Gastrocnemius medialis (tissue), 4 donors: Measurements from ENCODE around the gene MAN2A1.

Experiments used
- CTCF ChIP-seq, 5 experiments: fragments of 450-650 bp in 3 of 5; fragments of 200-600 bp in 2 of 5; sonication (generic) in 2 of 5; IDR thresholded peaks in 4 of 5; conservative IDR thresholded peaks in 1 of 5; 1 replicate in 4 of 5; 2 replicates in 1 of 5; pipeline ENCODE4 v1.5.1; 2016 to 2019; ENCODE audit warnings: antibody characterized with exemption in 5 of 5, mild to moderate bottlenecking in 3 of 5, moderate library complexity in 3 of 5
- POLR2A ChIP-seq, 2 donors: fragments of 450-650 bp; IDR thresholded peaks; one replicate each; pipeline ENCODE4 v1.6.1; 2017; ENCODE audit warnings: antibody characterized with exemption in 2 of 2, mild to moderate bottlenecking in 2 of 2, moderate library complexity in 2 of 2

DNA sequence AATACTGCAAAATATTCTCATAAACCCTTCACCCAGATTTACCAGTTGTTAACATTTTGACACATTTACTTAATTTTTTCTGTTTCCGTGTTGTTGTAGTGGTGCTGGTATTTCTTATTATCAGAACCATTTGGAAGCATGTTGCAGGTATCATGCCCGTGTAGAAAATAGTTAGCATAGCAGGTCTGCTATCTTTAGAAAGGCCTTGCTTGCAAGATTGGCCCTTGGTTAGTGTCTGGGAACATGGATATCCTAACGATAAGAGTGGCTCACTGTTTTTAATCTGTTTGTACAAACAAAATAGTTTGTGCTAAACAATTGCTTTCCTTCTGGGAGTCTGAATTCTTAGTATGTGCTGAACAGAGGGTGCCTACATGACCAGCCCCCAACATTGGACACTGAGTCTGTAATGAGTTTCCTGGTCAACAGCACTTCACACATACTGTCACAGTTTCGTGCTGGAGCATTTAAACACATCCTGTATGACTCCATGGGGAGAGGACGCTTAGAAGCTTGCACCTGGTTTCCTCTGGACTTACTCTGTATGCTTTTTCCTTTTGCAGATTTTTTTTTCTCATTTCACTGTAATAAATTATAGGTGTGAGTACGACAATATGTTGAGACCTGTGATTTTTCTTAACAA is 66.9 kb downstream of the MAN2A1 start:
- TF ChIP-seq POLR2A (IDR thresholded peaks at IDR 0.05), result no peak
- no peak for TF ChIP-seq CTCF (IDR thresholded peaks at IDR 0.05 in 4 of 5, conservative IDR thresholded peaks at IDR 0.05 in 1 of 5)
